ENCODE data around the gene MATCAP1. TPM values are rescaled to one million over a fixed set of nuclear protein-coding genes. Genes with fewer than 3 reads are reported as not detected.

The MATCAP1 gene
- total and polyA plus RNA-seq, 2 of the 4 experiments (the other 2 are of a cell fraction), result 8.2 to 43.9 TPM

- H3K79me1 ChIP-seq (ENCODE audit: low read depth in 1 of 2, low read length in 2 of 2), result peaks cover 0 to 9% of the 10 kb centered on the region in 2 experiments; a peak in 1 of 4 replicates
- H3K27ac ChIP-seq (ENCODE audit: insufficient read depth, low read length), result no peak overlapping the region
- no peak overlapping the region for H3K18ac ChIP-seq (ENCODE audit: low read depth, low read length)
- 100% methylated on average over 1 of the region's 3 CpGs; no CpG with 5 or more reads in 1 of the 2 experiments for WGBS, 2 experiments (ENCODE audit: extremely low coverage in 2 of 2, insufficient read length in 1 of 2)
- H3K4me3 ChIP-seq (ENCODE audit: insufficient read depth, low read depth, low read length), result no peak overlapping the region
- no peak overlapping the region for H4K5ac ChIP-seq (ENCODE audit: low read depth, low read length)
- peaks cover 18% of the 10 kb centered on the region for H3K36me3 ChIP-seq (ENCODE audit: control insufficient read depth, insufficient read depth, low read length)
- TF ChIP-seq CHD1 (IDR thresholded peaks at IDR 0.05; ENCODE audit: low read depth, low read length) (no peak), MXI1 (IDR thresholded peaks at IDR 0.05; ENCODE audit: borderline replicate concordance, low read depth, low read length) (no peak), NFE2L2 (IDR thresholded peaks at IDR 0.05; ENCODE audit: low read depth, low read length) (no peak), CEBPB (IDR thresholded peaks at IDR 0.05; ENCODE audit: low read depth, low read length) (no peak), BHLHE40 (IDR thresholded peaks at IDR 0.05; ENCODE audit: low read depth, low read length) (no peak), FOS (IDR thresholded peaks at IDR 0.05; ENCODE audit: low read depth, low read length) (no peak)
- TF ChIP-seq, protein P1, sequence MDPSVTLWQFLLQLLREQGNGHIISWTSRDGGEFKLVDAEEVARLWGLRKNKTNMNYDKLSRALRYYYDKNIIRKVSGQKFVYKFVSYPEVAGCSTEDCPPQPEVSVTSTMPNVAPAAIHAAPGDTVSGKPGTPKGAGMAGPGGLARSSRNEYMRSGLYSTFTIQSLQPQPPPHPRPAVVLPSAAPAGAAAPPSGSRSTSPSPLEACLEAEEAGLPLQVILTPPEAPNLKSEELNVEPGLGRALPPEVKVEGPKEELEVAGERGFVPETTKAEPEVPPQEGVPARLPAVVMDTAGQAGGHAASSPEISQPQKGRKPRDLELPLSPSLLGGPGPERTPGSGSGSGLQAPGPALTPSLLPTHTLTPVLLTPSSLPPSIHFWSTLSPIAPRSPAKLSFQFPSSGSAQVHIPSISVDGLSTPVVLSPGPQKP (IDR thresholded peaks at IDR 0.05; ENCODE audit: borderline replicate concordance, low read depth, low read length), result no peak
- 0 out of 2 replicates have a peak, but pooled peaks cover 6% of the 10 kb centered on the region for H4K20me1 ChIP-seq (ENCODE audit: insufficient read depth, low read length)
- no peak overlapping the region for H2BK5ac ChIP-seq (ENCODE audit: low read depth, low read length, poor library complexity, severe bottlenecking)
- H4K91ac ChIP-seq (ENCODE audit: insufficient read depth, low read depth, low read length), result no peak overlapping the region
- no peak overlapping the region for H3K14ac ChIP-seq (replicated peaks; ENCODE audit: low read depth, low read length)
- H3K27me3 ChIP-seq (ENCODE audit: control insufficient read depth, insufficient read depth, low read length), result no peaks in the 10 kb centered on the region
- in situ Hi-C loops (cut with MboI; ENCODE audit: low sequenced_read_pairs) (no loop called here), dilution Hi-C loops (cut with HindIII; ENCODE audit: low sequenced_read_pairs, unreplicated experiment) (no loop called here), intact Hi-C loops (cut with micrococcal nuclease) (no loop called here)
- ChIA-PET POLR2A (ENCODE audit: unreplicated experiment) (no interaction called here), CTCF (no interaction called here)
- peak overlapping the region; percentile 35; the same call in 1 of the 2 replicates for H2AK5ac ChIP-seq (ENCODE audit: low read depth, low read length)
- H2BK15ac ChIP-seq (ENCODE audit: low read depth, low read length), result no peak overlapping the region
- ATAC-seq (ENCODE audit: low read depth) (no peak), DNase-seq (no peak)
- H3K23ac ChIP-seq (ENCODE audit: low read depth, low read length), result no peak overlapping the region
- no peak overlapping the region; the same call in 1 of the 2 replicates for H3K4ac ChIP-seq (ENCODE audit: low read depth, low read length)
- peaks cover 8% of the 10 kb centered on the region for H3K4me1 ChIP-seq (ENCODE audit: control insufficient read depth, insufficient read depth, low read length)
- no peak overlapping the region for H2BK120ac ChIP-seq (ENCODE audit: low read depth, low read length)
- H2AK9ac ChIP-seq (replicated peaks; ENCODE audit: low read depth, low read length, poor library complexity), result peak overlapping the region; percentile 85
- peaks cover 20% of the 10 kb centered on the region for H3K9me1 ChIP-seq (ENCODE audit: insufficient read depth, low read length)
- H3K9me3 ChIP-seq (ENCODE audit: control insufficient read depth, insufficient read depth, low read length), result no peaks in the 10 kb centered on the region
- peak overlapping the region; percentile 51 for H2AFZ ChIP-seq (replicated peaks; ENCODE audit: low read length, poor library complexity)
- no peak overlapping the region for H3K56ac ChIP-seq (ENCODE audit: extremely low read depth, insufficient read depth, low read length)
- no peak overlapping the region for H4K8ac ChIP-seq (ENCODE audit: low read depth in 2 of 2, low read length in 2 of 2)
- H3K4me2 ChIP-seq (ENCODE audit: low read depth, low read length), result no peak overlapping the region
- H3K9ac ChIP-seq (ENCODE audit: low read depth, low read length), result no peak overlapping the region
- H2BK20ac ChIP-seq (ENCODE audit: low read depth, low read length), result no peak overlapping the region
- BruUV-seq (replicated peaks), result no TSS peak
These were observed 23.1 kb upstream of the MATCAP1 start for GRCh38 chr16:67206838-67207248.

Measured in IMR-90 (cell line).